ENCODE results near the gene LIPT1.
"Not testable (repeated sequence)": the region's sequence is repeated elsewhere in the genome, so short reads cannot be mapped to it uniquely, and the experiment has no call there.

The LIPT1 gene

GRCh38 chr2:99184811-99185210 lies 30.0 kb downstream of the LIPT1 start:
- Histone ChIP-seq H4K20me1 (peaks cover 0 to 44% (median 17%) of the 10 kb centered on the region in 11 experiments; a peak in 14 of 22 replicates), H3K36me3 (peaks cover 32 to 44% (median 39%) of the 10 kb centered on the region in 11 experiments), H3K4me3 (no peak overlapping the region), H3K9ac (no peak overlapping the region), H3K9me3 (replicated peaks in 1 of 11) (no peaks in the 10 kb centered on the region), H3K4me1 (peaks cover 15 to 25% (median 21%) of the 10 kb centered on the region in 10 experiments), H3K27ac (no peak overlapping the region), H3K4me2 (no peak overlapping the region), H3K27me3 (no peaks in the 10 kb centered on the region)
- no peak for TF ChIP-seq Cebpa-rat (IDR thresholded peaks at IDR 0.05)

GRCh38 chr2:99187011-99187410 lies 32.2 kb downstream of the LIPT1 start:
- no peak overlapping the region for H3K9ac ChIP-seq
- TF ChIP-seq Cebpa-rat (IDR thresholded peaks at IDR 0.05) = no peak
- H3K4me1 ChIP-seq = peaks cover 8 to 17% (median 13%) of the 10 kb centered on the region in 10 experiments
- H3K4me2 ChIP-seq = no peak overlapping the region
- H3K36me3 ChIP-seq = peaks cover 54 to 66% (median 61%) of the 10 kb centered on the region in 11 experiments
- peaks cover 0 to 55% (median 20%) of the 10 kb centered on the region in 11 experiments; a peak in 14 of 22 replicates for H4K20me1 ChIP-seq
- no peak overlapping the region for H3K4me3 ChIP-seq
- peaks cover 0 to 7% (median 0%) of the 10 kb centered on the region in 11 experiments; a peak in 3 of 22 replicates for H3K9me3 ChIP-seq (replicated peaks in 1 of 11)
- H3K27ac ChIP-seq = no peak overlapping the region
- H3K27me3 ChIP-seq = no peaks in the 10 kb centered on the region

- Histone ChIP-seq H3K4me3 (no peak overlapping the region), H3K9me3 (replicated peaks in 1 of 11) (peaks cover 0 to 10% (median 0%) of the 10 kb centered on the region in 11 experiments; a peak in 4 of 22 replicates), H3K36me3 (peaks cover 62 to 80% (median 74%) of the 10 kb centered on the region in 11 experiments), H3K4me1 (peaks cover 0 to 4% (median 0%) of the 10 kb centered on the region in 10 experiments; a peak in 6 of 20 replicates), H3K9ac (no peak overlapping the region), H3K4me2 (no peak overlapping the region), H3K27ac (no peak overlapping the region), H3K27me3 (no peaks in the 10 kb centered on the region), H4K20me1 (peaks cover 0 to 50% (median 20%) of the 10 kb centered on the region in 11 experiments; a peak in 13 of 22 replicates)
- TF ChIP-seq Cebpa-rat (IDR thresholded peaks at IDR 0.05) = no peak
Measured at GRCh38 chr2:99188357-99188756, 33.6 kb downstream of the LIPT1 start.

GRCh38 chr2:99190548-99190947 lies 35.8 kb downstream of the LIPT1 start:
- no peaks in the 10 kb centered on the region for H3K4me1 ChIP-seq
- no peaks in the 10 kb centered on the region for H3K27me3 ChIP-seq
- H3K4me2 ChIP-seq = no peak overlapping the region
- peaks cover 0 to 10% (median 0%) of the 10 kb centered on the region in 11 experiments; a peak in 4 of 22 replicates for H3K9me3 ChIP-seq (replicated peaks in 1 of 11)
- peaks cover 0 to 28% (median 7%) of the 10 kb centered on the region in 11 experiments; a peak in 10 of 22 replicates for H4K20me1 ChIP-seq
- H3K9ac ChIP-seq = no peak overlapping the region
- peaks cover 80 to 98% (median 95%) of the 10 kb centered on the region in 11 experiments for H3K36me3 ChIP-seq
- TF ChIP-seq Cebpa-rat (IDR thresholded peaks at IDR 0.05) = no peak
- H3K4me3 ChIP-seq = no peak overlapping the region
- no peak overlapping the region for H3K27ac ChIP-seq

GRCh38 chr2:99192364-99192763 lies 37.6 kb downstream of the LIPT1 start:
- H3K4me1 ChIP-seq, H3K27ac ChIP-seq, H3K4me2 ChIP-seq, H3K9ac ChIP-seq, H3K4me3 ChIP-seq, H3K27me3 ChIP-seq: not testable (repeated sequence)
- peaks cover 90 to 100% (median 96%) of the 10 kb centered on the region in 11 experiments for H3K36me3 ChIP-seq
- peaks cover 0 to 10% (median 0%) of the 10 kb centered on the region in 11 experiments; a peak in 4 of 22 replicates for H3K9me3 ChIP-seq (replicated peaks in 1 of 11)
- H4K20me1 ChIP-seq = peaks cover 0 to 18% (median 0%) of the 10 kb centered on the region in 11 experiments; a peak in 6 of 22 replicates

GRCh38 chr2:99198103-99198841 lies 43.5 kb downstream of the LIPT1 start:
- TF ChIP-seq Cebpa-rat (IDR thresholded peaks at IDR 0.05) = no peak
- Histone ChIP-seq H3K27me3 (no peaks in the 10 kb centered on the region), H3K27ac (no peak overlapping the region), H3K9me3 (replicated peaks in 1 of 11) (peaks cover 0 to 6% (median 0%) of the 10 kb centered on the region in 11 experiments; a peak in 1 of 22 replicates), H3K4me1 (peaks cover 0 to 9% (median 7%) of the 10 kb centered on the region in 10 experiments; a peak in 6 of 20 replicates), H3K4me3 (no peak overlapping the region), H3K9ac (no peak overlapping the region), H4K20me1 (no peaks in the 10 kb centered on the region), H3K36me3 (peaks cover 50 to 79% (median 64%) of the 10 kb centered on the region in 11 experiments), H3K4me2 (no peak overlapping the region)

GRCh38 chr2:99200076-99200800 lies 45.5 kb downstream of the LIPT1 start:
- H3K4me2 ChIP-seq = peak overlapping the region in 3 of 11 experiments; percentile 2 to 16 (median 4); a peak in 3 of 22 replicates
- H3K36me3 ChIP-seq = peaks cover 31 to 59% (median 47%) of the 10 kb centered on the region in 11 experiments
- TF ChIP-seq Cebpa-rat (IDR thresholded peaks at IDR 0.05) = no peak
- peaks cover under 1 to 15% (median 10%) of the 10 kb centered on the region in 11 experiments for H3K9me3 ChIP-seq (replicated peaks in 1 of 11)
- H3K27ac ChIP-seq = no peak overlapping the region
- no peak overlapping the region for H3K4me3 ChIP-seq
- no peaks in the 10 kb centered on the region for H4K20me1 ChIP-seq
- no peak overlapping the region for H3K9ac ChIP-seq
- H3K4me1 ChIP-seq = peaks cover 0 to 9% (median 7%) of the 10 kb centered on the region in 10 experiments; a peak in 6 of 20 replicates
- no peaks in the 10 kb centered on the region for H3K27me3 ChIP-seq

- H3K36me3 ChIP-seq = peaks cover 15 to 48% (median 30%) of the 10 kb centered on the region in 11 experiments
- peaks cover 0 to 9% (median 7%) of the 10 kb centered on the region in 10 experiments; a peak in 6 of 20 replicates for H3K4me1 ChIP-seq
- H3K27ac ChIP-seq = no peak overlapping the region
- H4K20me1 ChIP-seq = no peaks in the 10 kb centered on the region
- peaks cover 16 to 34% (median 25%) of the 10 kb centered on the region in 11 experiments for H3K9me3 ChIP-seq (replicated peaks in 1 of 11)
- no peak for TF ChIP-seq Cebpa-rat (IDR thresholded peaks at IDR 0.05)
- no peak overlapping the region for H3K4me3 ChIP-seq
- H3K9ac ChIP-seq = no peak overlapping the region
- H3K27me3 ChIP-seq = no peaks in the 10 kb centered on the region
- no peak overlapping the region for H3K4me2 ChIP-seq
Measured at GRCh38 chr2:99201959-99202678, 47.4 kb downstream of the LIPT1 start.

Measured in BLaER1 treated with 17β-estradiol and CSF1 and Interleukin-3, amounts not matched to agents 10 nM and 100 nM (cell line).